LNCAP (cell line): ENCODE results near the gene CHRNE.

Experiments used
- TF ChIP-seq, protein P1 (sequence below): fragments of 450-650 bp; IDR thresholded peaks from 2 replicates; pipeline ENCODE4 v1.5.1; 2017; ENCODE audit warnings: mild to moderate bottlenecking

The CHRNE gene

DNA sequence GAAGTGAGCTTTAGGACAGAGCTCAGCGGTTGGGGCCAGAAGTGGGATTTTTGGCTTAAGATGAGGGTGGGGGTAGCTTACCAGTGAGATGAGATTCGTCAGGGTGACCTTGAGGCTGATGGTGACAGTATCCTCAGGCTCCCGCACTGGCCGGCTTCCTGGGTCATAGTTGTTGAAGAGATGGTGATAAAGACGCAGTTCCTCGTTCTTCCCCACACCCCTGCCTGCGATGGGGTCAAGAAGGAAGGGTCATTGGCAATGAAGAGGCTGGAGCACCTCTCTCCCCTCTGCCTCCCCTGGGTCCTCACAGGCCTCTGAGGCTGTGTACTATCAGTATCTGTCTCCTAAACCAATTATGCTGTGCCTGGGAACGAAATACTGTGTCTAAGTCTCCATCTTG lies 358 bp downstream of the CHRNE start:
- TF ChIP-seq, protein P1, sequence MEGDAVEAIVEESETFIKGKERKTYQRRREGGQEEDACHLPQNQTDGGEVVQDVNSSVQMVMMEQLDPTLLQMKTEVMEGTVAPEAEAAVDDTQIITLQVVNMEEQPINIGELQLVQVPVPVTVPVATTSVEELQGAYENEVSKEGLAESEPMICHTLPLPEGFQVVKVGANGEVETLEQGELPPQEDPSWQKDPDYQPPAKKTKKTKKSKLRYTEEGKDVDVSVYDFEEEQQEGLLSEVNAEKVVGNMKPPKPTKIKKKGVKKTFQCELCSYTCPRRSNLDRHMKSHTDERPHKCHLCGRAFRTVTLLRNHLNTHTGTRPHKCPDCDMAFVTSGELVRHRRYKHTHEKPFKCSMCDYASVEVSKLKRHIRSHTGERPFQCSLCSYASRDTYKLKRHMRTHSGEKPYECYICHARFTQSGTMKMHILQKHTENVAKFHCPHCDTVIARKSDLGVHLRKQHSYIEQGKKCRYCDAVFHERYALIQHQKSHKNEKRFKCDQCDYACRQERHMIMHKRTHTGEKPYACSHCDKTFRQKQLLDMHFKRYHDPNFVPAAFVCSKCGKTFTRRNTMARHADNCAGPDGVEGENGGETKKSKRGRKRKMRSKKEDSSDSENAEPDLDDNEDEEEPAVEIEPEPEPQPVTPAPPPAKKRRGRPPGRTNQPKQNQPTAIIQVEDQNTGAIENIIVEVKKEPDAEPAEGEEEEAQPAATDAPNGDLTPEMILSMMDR, result no peak

DNA sequence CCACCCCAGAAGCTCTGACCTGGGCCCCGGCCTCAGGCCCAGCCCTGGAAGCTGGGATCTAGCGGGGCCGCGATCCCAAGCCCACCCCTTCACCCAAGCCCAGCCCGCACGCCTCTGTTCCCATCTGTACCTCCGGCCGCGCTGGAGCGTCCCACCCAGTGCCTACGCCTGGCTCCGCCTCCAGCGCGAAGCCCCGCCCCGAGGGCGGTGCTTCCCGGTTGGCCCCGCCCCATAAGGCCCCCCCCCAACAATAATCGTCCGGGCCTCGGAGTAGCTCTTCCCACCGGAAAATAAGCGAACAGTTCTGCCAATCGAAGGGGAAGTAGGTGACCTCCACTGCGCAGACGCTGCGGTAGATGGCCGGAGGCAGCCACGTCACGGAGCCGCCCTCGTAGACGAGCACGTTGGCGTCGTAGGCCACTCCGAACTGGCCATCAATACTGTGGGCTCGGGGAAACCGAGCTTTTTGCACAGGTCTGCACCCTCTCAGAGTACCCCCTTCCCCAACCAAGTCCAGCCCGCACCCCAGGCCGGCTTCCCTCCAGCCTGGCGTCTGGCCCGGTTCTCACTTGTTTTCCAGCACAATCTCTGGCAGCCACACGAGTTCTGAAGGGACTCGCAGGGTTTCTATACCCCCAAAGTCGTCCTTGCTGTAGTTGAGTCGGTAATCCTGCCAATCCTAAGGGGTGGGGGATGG lies 1.1 kb downstream of the CHRNE start:
- TF ChIP-seq, protein P1, result no peak

DNA sequence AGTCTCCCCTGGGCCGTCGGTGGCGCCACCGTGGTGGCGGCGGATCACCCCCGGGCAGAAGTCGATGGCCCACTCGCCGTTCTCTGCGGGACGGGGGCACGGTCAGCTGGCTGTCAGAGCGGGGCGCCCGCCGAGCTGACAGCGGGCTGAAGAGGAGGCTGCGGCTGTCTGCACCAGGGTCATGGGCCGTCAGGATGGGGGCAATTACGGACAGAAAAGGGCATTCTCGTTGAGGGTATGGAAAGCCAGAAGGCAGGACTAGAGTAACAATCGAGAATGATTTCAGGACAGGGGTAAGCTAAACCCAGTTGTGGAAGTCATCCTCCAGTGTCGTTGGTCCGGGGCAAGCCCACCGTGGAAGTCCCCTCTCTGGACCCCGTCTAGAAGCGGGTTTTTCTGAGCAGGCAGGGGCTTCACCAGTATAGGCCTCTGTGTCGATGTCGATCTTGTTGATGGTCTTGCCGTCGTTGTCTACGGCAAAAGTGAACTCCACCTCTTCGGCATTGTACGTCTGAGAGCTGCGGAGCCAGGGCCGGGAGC lies 1.7 kb downstream of the CHRNE start:
- TF ChIP-seq, protein P1, result no peak

GRCh38 chr17:4900231-4901107 lies 2.4 kb downstream of the CHRNE start:
- TF ChIP-seq, protein P1, result no peak

- TF ChIP-seq, protein P1, result no peak
These were observed 3.3 kb downstream of the CHRNE start, which contains the start of gene C17orf107 for GRCh38 chr17:4899341-4900230. C17orf107 (plus strand) TSS chr17:4899536; CDS start chr17:4899763, 227 bp downstream.

- TF ChIP-seq, protein P1, result no peak
These were observed 4.0 kb downstream of the CHRNE start for GRCh38 chr17:4898927-4899326.

- TF ChIP-seq, protein P1, result no peak
These were observed 4.5 kb downstream of the CHRNE start for GRCh38 chr17:4898351-4898750.
